SK-N-SH treated with all-trans-retinoic acid at 6 μM for 48 hours (cell line): ENCODE results near the gene ACKR3.

Experiments used
- ATAC-seq: fragments of 200-7000 bp; cut with Tn5 transposase; 3 replicates; pipeline ENCODE4 v1.9.1; 2020; ENCODE audit warnings: mild to moderate bottlenecking, moderate library complexity
- ARNTL ChIP-seq: fragments of 450-650 bp; formaldehyde crosslinking; IDR thresholded peaks from 2 replicates; pipeline ENCODE4 v1.5.0; 2020; ENCODE audit warnings: low read depth, mild to moderate bottlenecking, moderate library complexity, borderline replicate concordance
- BACH2 ChIP-seq: fragments of 250-450 bp; sonication (Bioruptor Pico); IDR thresholded peaks from 2 replicates; pipeline ENCODE4 v1.9.0; 2021; ENCODE audit warnings: mild to moderate bottlenecking, borderline replicate concordance
- CSDC2 ChIP-seq: fragments of 250-450 bp; sonication (Bioruptor Pico); IDR thresholded peaks from 2 replicates; pipeline ENCODE4 v1.5.0; 2020; ENCODE audit warnings: mild to moderate bottlenecking, moderate library complexity
- ESRRG ChIP-seq: fragments of 250-450 bp; sonication (Bioruptor Pico); IDR thresholded peaks from 2 replicates; pipeline ENCODE4 v1.6.1; 2021; ENCODE audit warnings: mild to moderate bottlenecking
- GLIS3 ChIP-seq: fragments of 250-450 bp; sonication (Bioruptor Pico); IDR thresholded peaks from 2 replicates; pipeline ENCODE4 v1.5.0; 2020; ENCODE audit warnings: mild to moderate bottlenecking, moderate library complexity
- ISL1 ChIP-seq: fragments of 250-450 bp; sonication (Bioruptor Pico); IDR thresholded peaks from 2 replicates; pipeline ENCODE4 v2.1.2; 2022; ENCODE audit warnings: mild to moderate bottlenecking, moderate library complexity
- OSR1 ChIP-seq: fragments of 250-450 bp; sonication (Bioruptor Pico); IDR thresholded peaks from 2 replicates; pipeline ENCODE4 v1.8.0; 2022; ENCODE audit warnings: moderate library complexity, mild to moderate bottlenecking, inconsistent platforms
- PPARA ChIP-seq: fragments of 250-450 bp; sonication (Bioruptor Pico); IDR thresholded peaks from 2 replicates; pipeline ENCODE4 v1.5.0; 2020; ENCODE audit warnings: mild to moderate bottlenecking, borderline replicate concordance
- RARB ChIP-seq: fragments of 250-450 bp; sonication (Bioruptor Pico); IDR thresholded peaks from 2 replicates; pipeline ENCODE4 v1.8.0; 2021; ENCODE audit warnings: mild to moderate bottlenecking, moderate library complexity
- SNAI2 ChIP-seq: fragments of 250-450 bp; sonication (Bioruptor Pico); IDR thresholded peaks from 2 replicates; pipeline ENCODE4 v1.5.0; 2020; ENCODE audit warnings: mild to moderate bottlenecking, moderate library complexity
- TCF4 ChIP-seq: fragments of 250-450 bp; sonication (Bioruptor Pico); IDR thresholded peaks from 2 replicates; pipeline ENCODE4 v1.8.0; 2021; ENCODE audit warnings: mild to moderate bottlenecking, moderate library complexity, borderline replicate concordance
- TOX ChIP-seq: fragments of 250-450 bp; sonication (Bioruptor Pico); IDR thresholded peaks from 2 replicates; pipeline ENCODE4 v1.8.0; 2021; ENCODE audit warnings: mild to moderate bottlenecking, moderate library complexity, borderline replicate concordance
- ZC3H10 ChIP-seq: fragments of 250-450 bp; sonication (Bioruptor Pico); IDR thresholded peaks from 2 replicates; pipeline ENCODE4 v1.5.1; 2021; ENCODE audit warnings: mild to moderate bottlenecking, moderate library complexity
- ZFP3 ChIP-seq: fragments of 250-450 bp; sonication (Bioruptor Pico); IDR thresholded peaks from 2 replicates; pipeline ENCODE4 v1.5.0; 2020; ENCODE audit warnings: mild to moderate bottlenecking, moderate library complexity
- ZFP30 ChIP-seq: fragments of 450-650 bp; formaldehyde crosslinking; IDR thresholded peaks from 2 replicates; pipeline ENCODE4 v1.5.0; 2022; ENCODE audit warnings: mild to moderate bottlenecking, moderate library complexity
- ZNF565 ChIP-seq: fragments of 450-650 bp; formaldehyde crosslinking; conservative IDR thresholded peaks from 2 replicates; pipeline ENCODE4 v1.5.0; 2020; ENCODE audit warnings: low read depth, mild to moderate bottlenecking, moderate library complexity
- ZNF70 ChIP-seq: fragments of 450-650 bp; formaldehyde crosslinking; IDR thresholded peaks from 2 replicates; pipeline ENCODE4 v1.5.0; 2020; ENCODE audit warnings: mild to moderate bottlenecking, moderate library complexity
- ZNF8 ChIP-seq: fragments of 450-650 bp; formaldehyde crosslinking; IDR thresholded peaks from 2 replicates; pipeline ENCODE4 v1.5.0; 2020; ENCODE audit warnings: mild to moderate bottlenecking, moderate library complexity
- TF ChIP-seq, protein P1 (sequence below): fragments of 250-450 bp; sonication (Bioruptor Pico); IDR thresholded peaks from 2 replicates; pipeline ENCODE4 v1.5.1; 2021; ENCODE audit warnings: mild to moderate bottlenecking, moderate library complexity
- TF ChIP-seq, protein P2 (sequence below): fragments of 250-450 bp; sonication (Bioruptor Pico); IDR thresholded peaks from 2 replicates; pipeline ENCODE4 v1.5.1; 2020; ENCODE audit warnings: low read depth, mild to moderate bottlenecking, moderate library complexity
- TF ChIP-seq, protein P3 (sequence below): fragments of 250-450 bp; sonication (Bioruptor Pico); IDR thresholded peaks from 2 replicates; pipeline ENCODE4 v1.8.0; 2020; ENCODE audit warnings: mild to moderate bottlenecking, moderate library complexity, borderline replicate concordance
- TF ChIP-seq, protein P4 (sequence below): fragments of 250-450 bp; sonication (Bioruptor Pico); IDR thresholded peaks from 2 replicates; pipeline ENCODE4 v1.5.0; 2020; ENCODE audit warnings: mild to moderate bottlenecking, moderate library complexity
- TF ChIP-seq, protein P5 (sequence below): fragments of 250-450 bp; sonication (Bioruptor Pico); IDR thresholded peaks from 2 replicates; pipeline ENCODE4 v1.8.0; 2021; ENCODE audit warnings: low read depth, mild to moderate bottlenecking, moderate library complexity, borderline replicate concordance

ACKR3 gene

DNA sequence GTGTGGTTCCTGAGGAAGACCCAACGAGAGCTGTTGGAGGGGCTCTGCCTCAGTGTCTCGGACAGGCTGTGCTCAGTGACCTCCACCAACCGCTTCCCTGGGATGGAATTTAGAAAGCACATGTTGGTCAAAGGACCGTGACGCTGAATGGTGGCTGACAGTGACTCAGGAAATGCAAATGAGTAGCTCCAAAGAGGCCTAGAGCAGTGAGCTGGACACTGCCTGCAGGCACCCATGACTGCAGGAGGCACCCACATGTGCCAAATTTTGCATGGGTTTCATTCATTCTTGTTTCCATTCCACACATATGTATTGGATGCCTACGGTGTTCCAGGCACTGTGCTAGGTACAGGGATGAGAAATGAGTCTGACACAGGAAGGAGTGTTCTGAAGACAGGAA is 46.4 kb downstream of the ACKR3 start:
- no peak for TF ChIP-seq CSDC2 (CRISPR knock-in tag)
- ATAC-seq = no peak

DNA sequence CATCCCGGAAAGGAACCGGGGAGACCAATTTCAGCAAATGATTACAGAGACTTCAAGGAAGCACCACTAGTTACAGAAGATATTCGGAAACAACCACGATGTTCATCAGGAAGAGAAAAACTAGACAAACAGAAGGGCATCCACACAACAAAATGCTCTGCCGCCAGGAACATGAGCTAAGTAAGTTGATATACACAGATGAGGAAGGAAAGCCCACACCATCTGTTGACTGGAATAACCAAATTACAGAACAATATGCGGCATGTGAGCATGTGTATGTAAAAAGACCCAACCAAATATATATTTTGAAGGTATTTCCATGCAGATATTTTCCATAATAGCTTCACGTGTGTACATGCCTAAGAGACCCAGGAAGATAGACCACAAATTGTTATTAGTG is 47.0 kb downstream of the ACKR3 start:
- ATAC-seq = no peak
- TF ChIP-seq, protein P1, sequence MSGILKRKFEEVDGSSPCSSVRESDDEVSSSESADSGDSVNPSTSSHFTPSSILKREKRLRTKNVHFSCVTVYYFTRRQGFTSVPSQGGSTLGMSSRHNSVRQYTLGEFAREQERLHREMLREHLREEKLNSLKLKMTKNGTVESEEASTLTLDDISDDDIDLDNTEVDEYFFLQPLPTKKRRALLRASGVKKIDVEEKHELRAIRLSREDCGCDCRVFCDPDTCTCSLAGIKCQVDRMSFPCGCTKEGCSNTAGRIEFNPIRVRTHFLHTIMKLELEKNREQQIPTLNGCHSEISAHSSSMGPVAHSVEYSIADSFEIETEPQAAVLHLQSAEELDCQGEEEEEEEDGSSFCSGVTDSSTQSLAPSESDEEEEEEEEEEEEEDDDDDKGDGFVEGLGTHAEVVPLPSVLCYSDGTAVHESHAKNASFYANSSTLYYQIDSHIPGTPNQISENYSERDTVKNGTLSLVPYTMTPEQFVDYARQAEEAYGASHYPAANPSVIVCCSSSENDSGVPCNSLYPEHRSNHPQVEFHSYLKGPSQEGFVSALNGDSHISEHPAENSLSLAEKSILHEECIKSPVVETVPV (CRISPR knock-in tag) = no peak
- TF ChIP-seq ESRRG (CRISPR knock-in tag) (no peak), ARNTL (CRISPR knock-in tag) (no peak), ZNF8 (no peak), TCF4 (no peak), ZC3H10 (CRISPR knock-in tag) (no peak), PPARA (CRISPR knock-in tag) (no peak), RARB (CRISPR knock-in tag) (no peak), OSR1 (no peak), CSDC2 (CRISPR knock-in tag) (no peak), TOX (CRISPR knock-in tag) (no peak), ZFP30 (no peak), SNAI2 (no peak)
- TF ChIP-seq, protein P2, sequence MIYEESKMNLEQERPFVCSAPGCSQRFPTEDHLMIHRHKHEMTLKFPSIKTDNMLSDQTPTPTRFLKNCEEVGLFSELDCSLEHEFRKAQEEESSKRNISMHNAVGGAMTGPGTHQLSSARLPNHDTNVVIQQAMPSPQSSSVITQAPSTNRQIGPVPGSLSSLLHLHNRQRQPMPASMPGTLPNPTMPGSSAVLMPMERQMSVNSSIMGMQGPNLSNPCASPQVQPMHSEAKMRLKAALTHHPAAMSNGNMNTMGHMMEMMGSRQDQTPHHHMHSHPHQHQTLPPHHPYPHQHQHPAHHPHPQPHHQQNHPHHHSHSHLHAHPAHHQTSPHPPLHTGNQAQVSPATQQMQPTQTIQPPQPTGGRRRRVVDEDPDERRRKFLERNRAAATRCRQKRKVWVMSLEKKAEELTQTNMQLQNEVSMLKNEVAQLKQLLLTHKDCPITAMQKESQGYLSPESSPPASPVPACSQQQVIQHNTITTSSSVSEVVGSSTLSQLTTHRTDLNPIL (CRISPR knock-in tag) = no peak
- TF ChIP-seq, protein P3, sequence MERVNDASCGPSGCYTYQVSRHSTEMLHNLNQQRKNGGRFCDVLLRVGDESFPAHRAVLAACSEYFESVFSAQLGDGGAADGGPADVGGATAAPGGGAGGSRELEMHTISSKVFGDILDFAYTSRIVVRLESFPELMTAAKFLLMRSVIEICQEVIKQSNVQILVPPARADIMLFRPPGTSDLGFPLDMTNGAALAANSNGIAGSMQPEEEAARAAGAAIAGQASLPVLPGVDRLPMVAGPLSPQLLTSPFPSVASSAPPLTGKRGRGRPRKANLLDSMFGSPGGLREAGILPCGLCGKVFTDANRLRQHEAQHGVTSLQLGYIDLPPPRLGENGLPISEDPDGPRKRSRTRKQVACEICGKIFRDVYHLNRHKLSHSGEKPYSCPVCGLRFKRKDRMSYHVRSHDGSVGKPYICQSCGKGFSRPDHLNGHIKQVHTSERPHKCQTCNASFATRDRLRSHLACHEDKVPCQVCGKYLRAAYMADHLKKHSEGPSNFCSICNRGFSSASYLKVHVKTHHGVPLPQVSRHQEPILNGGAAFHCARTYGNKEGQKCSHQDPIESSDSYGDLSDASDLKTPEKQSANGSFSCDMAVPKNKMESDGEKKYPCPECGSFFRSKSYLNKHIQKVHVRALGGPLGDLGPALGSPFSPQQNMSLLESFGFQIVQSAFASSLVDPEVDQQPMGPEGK (CRISPR knock-in tag) = no peak
- TF ChIP-seq, protein P4, sequence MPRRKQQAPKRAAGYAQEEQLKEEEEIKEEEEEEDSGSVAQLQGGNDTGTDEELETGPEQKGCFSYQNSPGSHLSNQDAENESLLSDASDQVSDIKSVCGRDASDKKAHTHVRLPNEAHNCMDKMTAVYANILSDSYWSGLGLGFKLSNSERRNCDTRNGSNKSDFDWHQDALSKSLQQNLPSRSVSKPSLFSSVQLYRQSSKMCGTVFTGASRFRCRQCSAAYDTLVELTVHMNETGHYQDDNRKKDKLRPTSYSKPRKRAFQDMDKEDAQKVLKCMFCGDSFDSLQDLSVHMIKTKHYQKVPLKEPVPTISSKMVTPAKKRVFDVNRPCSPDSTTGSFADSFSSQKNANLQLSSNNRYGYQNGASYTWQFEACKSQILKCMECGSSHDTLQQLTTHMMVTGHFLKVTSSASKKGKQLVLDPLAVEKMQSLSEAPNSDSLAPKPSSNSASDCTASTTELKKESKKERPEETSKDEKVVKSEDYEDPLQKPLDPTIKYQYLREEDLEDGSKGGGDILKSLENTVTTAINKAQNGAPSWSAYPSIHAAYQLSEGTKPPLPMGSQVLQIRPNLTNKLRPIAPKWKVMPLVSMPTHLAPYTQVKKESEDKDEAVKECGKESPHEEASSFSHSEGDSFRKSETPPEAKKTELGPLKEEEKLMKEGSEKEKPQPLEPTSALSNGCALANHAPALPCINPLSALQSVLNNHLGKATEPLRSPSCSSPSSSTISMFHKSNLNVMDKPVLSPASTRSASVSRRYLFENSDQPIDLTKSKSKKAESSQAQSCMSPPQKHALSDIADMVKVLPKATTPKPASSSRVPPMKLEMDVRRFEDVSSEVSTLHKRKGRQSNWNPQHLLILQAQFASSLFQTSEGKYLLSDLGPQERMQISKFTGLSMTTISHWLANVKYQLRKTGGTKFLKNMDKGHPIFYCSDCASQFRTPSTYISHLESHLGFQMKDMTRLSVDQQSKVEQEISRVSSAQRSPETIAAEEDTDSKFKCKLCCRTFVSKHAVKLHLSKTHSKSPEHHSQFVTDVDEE (CRISPR knock-in tag) = no peak

DNA sequence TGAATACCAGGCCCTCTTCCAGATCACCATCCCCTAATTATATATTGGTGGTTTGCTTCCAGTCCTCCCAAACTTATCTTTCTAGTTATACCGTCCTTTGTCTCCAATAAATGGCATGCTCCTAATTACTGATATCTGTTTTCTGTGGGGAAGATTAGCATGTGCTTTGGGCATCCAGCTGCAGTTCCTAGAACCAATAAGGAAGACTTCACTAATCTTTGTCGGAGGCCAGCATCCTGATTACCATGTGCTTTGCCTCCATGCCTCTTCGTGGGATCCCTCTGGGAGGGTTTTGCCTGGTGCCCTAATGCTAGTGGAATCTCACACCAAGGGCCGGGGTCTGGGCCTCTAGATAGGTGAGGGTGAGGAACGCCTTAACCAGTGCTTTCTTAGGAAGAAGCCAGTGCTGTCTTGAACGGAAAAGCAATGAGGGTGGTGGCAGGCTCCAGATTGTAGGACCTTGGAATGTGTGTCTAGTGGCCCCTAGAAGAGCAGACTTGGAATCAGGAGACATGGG is 47.7 kb downstream of the ACKR3 start:
- no peak for ATAC-seq
- TF ChIP-seq, protein P4 (CRISPR knock-in tag) = no peak
- no peak for TF ChIP-seq OSR1
- TF ChIP-seq, protein P5, sequence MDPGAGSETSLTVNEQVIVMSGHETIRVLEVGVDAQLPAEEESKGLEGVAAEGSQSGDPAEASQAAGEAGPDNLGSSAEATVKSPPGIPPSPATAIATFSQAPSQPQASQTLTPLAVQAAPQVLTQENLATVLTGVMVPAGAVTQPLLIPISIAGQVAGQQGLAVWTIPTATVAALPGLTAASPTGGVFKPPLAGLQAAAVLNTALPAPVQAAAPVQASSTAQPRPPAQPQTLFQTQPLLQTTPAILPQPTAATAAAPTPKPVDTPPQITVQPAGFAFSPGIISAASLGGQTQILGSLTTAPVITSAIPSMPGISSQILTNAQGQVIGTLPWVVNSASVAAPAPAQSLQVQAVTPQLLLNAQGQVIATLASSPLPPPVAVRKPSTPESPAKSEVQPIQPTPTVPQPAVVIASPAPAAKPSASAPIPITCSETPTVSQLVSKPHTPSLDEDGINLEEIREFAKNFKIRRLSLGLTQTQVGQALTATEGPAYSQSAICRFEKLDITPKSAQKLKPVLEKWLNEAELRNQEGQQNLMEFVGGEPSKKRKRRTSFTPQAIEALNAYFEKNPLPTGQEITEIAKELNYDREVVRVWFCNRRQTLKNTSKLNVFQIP (CRISPR knock-in tag) = no peak
- TF ChIP-seq ZFP3 (CRISPR knock-in tag) = no peak
- no peak for TF ChIP-seq CSDC2 (CRISPR knock-in tag)
- no peak for TF ChIP-seq ARNTL (CRISPR knock-in tag)
- no peak for TF ChIP-seq ZNF565 (CRISPR knock-in tag)
- TF ChIP-seq, protein P1 (CRISPR knock-in tag) = no peak
- TF ChIP-seq GLIS3 = no peak
- no peak for TF ChIP-seq ZNF8
- no peak for TF ChIP-seq ISL1 (CRISPR knock-in tag)
- no peak for TF ChIP-seq SNAI2
- no peak for TF ChIP-seq ZNF70 (CRISPR knock-in tag)
- TF ChIP-seq ESRRG (CRISPR knock-in tag) = no peak
- no peak for TF ChIP-seq ZC3H10 (CRISPR knock-in tag)
- no peak for TF ChIP-seq BACH2 (CRISPR knock-in tag)
